ENCODE data around the gene KCTD3. TPM values are rescaled to one million over a fixed set of nuclear protein-coding genes. Genes with fewer than 3 reads are reported as not detected.

Gene KCTD3
- total RNA-seq, 1 experiment from 2014 or later, result 39.3 TPM

- DNase-seq, result no peak
These were observed 36.6 kb upstream of the KCTD3 start for GRCh38 chr1:215530401-215530984.

More at GRCh38 chr1:215530401-215530984, 36.6 kb upstream of the KCTD3 start:
- no peaks in the 10 kb centered on the region for H3K79me1 ChIP-seq (ENCODE audit: insufficient read depth, low read depth, low read length, poor library complexity, severe bottlenecking)
- Mint-ChIP-seq H3K27me3 (ENCODE audit: low read depth) (no peaks in the 10 kb centered on the region), H3K4me1 (no peaks in the 10 kb centered on the region), H3K27ac (no peak overlapping the region), H3K4me3 (no peak overlapping the region), H3K9me3 (peaks cover 5 to 6% of the 10 kb centered on the region in 2 experiments; a peak in 4 of 5 replicates), H3K36me3 (ENCODE audit: insufficient read depth in 1 of 3, low read depth in 3 of 3) (no peaks in the 10 kb centered on the region; a peak in 2 of 7 replicates)
- no peak for TF ChIP-seq CTCF (conservative IDR thresholded peaks at IDR 0.05)
- H3K9me3 ChIP-seq (ENCODE audit: control insufficient read depth, low read depth, low read length), result no peaks in the 10 kb centered on the region
- no peak overlapping the region for H3K14ac ChIP-seq (ENCODE audit: insufficient read depth, low read length)
- H2BK12ac ChIP-seq (ENCODE audit: insufficient read length, low read depth, low read length), result no peak overlapping the region
- H4K91ac ChIP-seq (ENCODE audit: insufficient read length, low read depth, low read length), result no peak overlapping the region
- H2AFZ ChIP-seq (ENCODE audit: low read length), result no peak overlapping the region
- no peak overlapping the region for H3K23ac ChIP-seq (ENCODE audit: insufficient read length, low read depth, low read length)
- H3T11ph ChIP-seq (ENCODE audit: low read length), result no peak overlapping the region
- H3K27ac ChIP-seq (ENCODE audit: insufficient read length, low read depth, low read length), result no peak overlapping the region
- no peaks in the 10 kb centered on the region for H3K23me2 ChIP-seq (ENCODE audit: insufficient read length, low read depth, low read length, poor library complexity, severe bottlenecking)
- no peak overlapping the region for H2BK15ac ChIP-seq (ENCODE audit: low read depth, low read length)
- no peak overlapping the region for H3K9ac ChIP-seq (ENCODE audit: extremely low read depth, insufficient read length, low read length)
- H3K79me2 ChIP-seq (ENCODE audit: insufficient read depth, low read length), result no peaks in the 10 kb centered on the region
- no peak overlapping the region for H4K5ac ChIP-seq (ENCODE audit: insufficient read length, low read depth, low read length)
- H4K20me1 ChIP-seq (ENCODE audit: control insufficient read depth, insufficient read depth, insufficient read length), result no peaks in the 10 kb centered on the region
- WGBS (ENCODE audit: extremely low coverage, insufficient read length, low lambda C conversion rate), result no CpG with 5 or more reads among the region's 5 CpGs
- no peak overlapping the region for H3K56ac ChIP-seq (ENCODE audit: insufficient read length, low read depth, low read length)
- no peak overlapping the region for H2BK5ac ChIP-seq (ENCODE audit: insufficient read length, low read length)
- no peak overlapping the region for H2AK5ac ChIP-seq (ENCODE audit: insufficient read length, low read length)
- no peak overlapping the region for H3K4me2 ChIP-seq (ENCODE audit: insufficient read depth, insufficient read length, low read length)
- H3K4me1 ChIP-seq (ENCODE audit: insufficient read depth, low read length), result no peaks in the 10 kb centered on the region
- H3K4ac ChIP-seq (ENCODE audit: low read depth, low read length), result no peak overlapping the region
- H2BK120ac ChIP-seq (ENCODE audit: low read depth, low read length, poor library complexity, severe bottlenecking), result no peak overlapping the region
- H3K18ac ChIP-seq (ENCODE audit: insufficient read length, low read depth, low read length), result no peak overlapping the region
- no peak overlapping the region for H2BK20ac ChIP-seq (ENCODE audit: low read depth, low read length, poor library complexity, severe bottlenecking)
- no peaks in the 10 kb centered on the region for H3K27me3 ChIP-seq (ENCODE audit: insufficient read depth, low read length)
- no peak overlapping the region for H4K8ac ChIP-seq (replicated peaks; ENCODE audit: insufficient read length, low read depth, low read length)

Measured in H9 (cell line).